Measurements from ENCODE around the gene TUBA1A. TPM values are rescaled to one million over a fixed set of nuclear protein-coding genes. Genes with fewer than 3 reads are reported as not detected.
"Not testable (repeated sequence)": the region's sequence is repeated elsewhere in the genome, so short reads cannot be mapped to it uniquely, and the experiment has no call there.

Gene TUBA1A
- total RNA-seq, 1 donor = 285 TPM

- Histone ChIP-seq H3K4me3 (ENCODE audit: low read length) (no peak overlapping the region), H3K4me1 (ENCODE audit: insufficient read depth, low read length) (no peaks in the 10 kb centered on the region), H3K9me3 (ENCODE audit: low read depth, low read length) (no peaks in the 10 kb centered on the region), H3K27me3 (ENCODE audit: insufficient read depth, low read length) (no peaks in the 10 kb centered on the region)
These were observed 44.5 kb downstream of the TUBA1A start for GRCh38 chr12:49144384-49144783.

DNA sequence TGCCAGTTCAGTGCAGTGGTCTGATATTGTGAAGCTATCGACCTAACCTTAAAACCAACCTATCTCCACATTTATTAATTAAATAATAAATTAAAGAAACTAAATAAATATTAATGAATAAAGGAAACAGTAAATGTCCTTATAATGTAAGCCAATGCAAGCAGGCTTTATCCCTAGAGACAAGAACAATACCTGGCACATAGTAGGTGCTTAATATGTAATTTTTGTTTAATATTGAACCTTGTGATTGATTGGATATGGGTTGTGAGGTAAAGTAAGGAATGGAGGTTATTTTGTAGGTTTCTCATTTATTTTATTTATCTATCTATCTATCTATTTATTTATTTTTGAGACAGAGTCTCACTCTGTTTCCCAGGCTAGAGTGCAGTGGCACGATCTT lies 49.9 kb downstream of the TUBA1A start:
- Histone ChIP-seq H3K4me3 (ENCODE audit: low read length) (no peak overlapping the region), H3K27me3 (ENCODE audit: insufficient read depth, low read length) (no peaks in the 10 kb centered on the region)

GRCh38 chr12:49138587-49138986 lies 50.3 kb downstream of the TUBA1A start:
- H3K4me1 ChIP-seq (ENCODE audit: insufficient read depth, low read length) = peaks cover 1% of the 10 kb centered on the region
- H3K4me3 ChIP-seq (ENCODE audit: low read length) = no peak overlapping the region
- no peaks in the 10 kb centered on the region for H3K9me3 ChIP-seq (ENCODE audit: low read depth, low read length)
- no peaks in the 10 kb centered on the region for H3K27me3 ChIP-seq (ENCODE audit: insufficient read depth, low read length)

More for the DNA sequence above, 49.9 kb downstream of the TUBA1A start:
- H3K4me1 ChIP-seq (ENCODE audit: insufficient read depth, low read length) = no peaks in the 10 kb centered on the region
- H3K9me3 ChIP-seq (ENCODE audit: low read depth, low read length) = no peaks in the 10 kb centered on the region

GRCh38 chr12:49137476-49137875 lies 51.4 kb downstream of the TUBA1A start:
- Histone ChIP-seq H3K27me3 (ENCODE audit: insufficient read depth, low read length) (no peaks in the 10 kb centered on the region), H3K9me3 (ENCODE audit: low read depth, low read length) (no peaks in the 10 kb centered on the region), H3K4me1 (ENCODE audit: insufficient read depth, low read length) (peaks cover 11% of the 10 kb centered on the region), H3K4me3 (ENCODE audit: low read length) (no peak overlapping the region)

GRCh38 chr12:49136997-49137396 lies 51.9 kb downstream of the TUBA1A start:
- not testable (repeated sequence) for H3K4me3 ChIP-seq (ENCODE audit: low read length); H3K27me3 ChIP-seq (ENCODE audit: insufficient read depth, low read length); H3K9me3 ChIP-seq (ENCODE audit: low read depth, low read length)
- H3K4me1 ChIP-seq (ENCODE audit: insufficient read depth, low read length) = peaks cover 15% of the 10 kb centered on the region

Other genes starting within 250 kb of the TUBA1A start
- 38.2 TPM for gene ARF3, start 231.6 kb downstream of the TUBA1A start, total RNA-seq
- gene WNT10B, start 217.3 kb downstream of the TUBA1A start, total RNA-seq = 0.94 TPM
- 0.10 TPM for gene WNT1, start 210.8 kb downstream of the TUBA1A start, total RNA-seq
- gene DDN, start 189.7 kb downstream of the TUBA1A start, total RNA-seq = 0.21 TPM
- 29.8 TPM for gene PRKAG1, start 170.3 kb downstream of the TUBA1A start, total RNA-seq
- gene KMT2D, start 128.3 kb downstream of the TUBA1A start, total RNA-seq = 47.8 TPM
- 2.5 TPM for gene RHEBL1, start 119.1 kb downstream of the TUBA1A start, total RNA-seq
- gene DHH, start 94.3 kb downstream of the TUBA1A start, total RNA-seq = 0.21 TPM
- 133 TPM for gene LMBR1L, start 78.2 kb downstream of the TUBA1A start, total RNA-seq
- 216 TPM for gene TUBA1B, start 57.7 kb downstream of the TUBA1A start, total RNA-seq
- gene TUBA1C, start 76.0 kb upstream of the TUBA1A start, total RNA-seq = 52.3 TPM
- gene PRPH, start 106.1 kb upstream of the TUBA1A start, total RNA-seq = not detected
- gene TROAP, start 134.2 kb upstream of the TUBA1A start, total RNA-seq = 0.31 TPM
- 0.10 TPM for gene C1QL4, start 148.1 kb upstream of the TUBA1A start, total RNA-seq
- gene DNAJC22, start 157.8 kb upstream of the TUBA1A start, total RNA-seq = not detected
- gene SPATS2, start 178.4 kb upstream of the TUBA1A start, total RNA-seq = 5.2 TPM

All from mononuclear cell (primary cell).